Natural killer cell (primary cell): Measurements from ENCODE around the gene RSRC2. TPM values are rescaled to one million over a fixed set of nuclear protein-coding genes. Genes with fewer than 3 reads are reported as not detected.
"Not testable (repeated sequence)": the region's sequence is repeated elsewhere in the genome, so short reads cannot be mapped to it uniquely, and the experiment has no call there.

Experiments
- ATAC-seq, 3 donors: fragments of 150-1000 bp in 2 of 3; fragments of 200-7000 bp in 1 of 3; cut with Tn5 transposase; 1 replicate in 1 of 3; 2 replicates in 2 of 3; pipeline ENCODE4 v1.10.0; 2021; ENCODE audit warnings: mild to moderate bottlenecking in 2 of 3, moderate library complexity in 2 of 3
- DNase-seq, 2 donors: peaks; one replicate each; pipeline versions ENCODE4 v3.0.0 to v3.0.0-alpha.2; 2013 to 2021; ENCODE audit warnings: mixed read lengths in 1 of 2
- H3K27ac ChIP-seq: one replicate; pipeline ENCODE4 v1.5.1; 2013; ENCODE audit warnings: mild to moderate bottlenecking, low read length
- H3K27me3 ChIP-seq: one replicate; pipeline ENCODE4 v1.6.1; 2013; ENCODE audit warnings: low read length; ENCODE audit not compliant: control insufficient read depth, insufficient read depth
- H3K36me3 ChIP-seq: one replicate; pipeline ENCODE4 v1.6.1; 2013; ENCODE audit warnings: low read length; ENCODE audit not compliant: control insufficient read depth, insufficient read depth
- H3K4me1 ChIP-seq: one replicate; pipeline ENCODE4 v1.6.1; 2013; ENCODE audit warnings: low read length; ENCODE audit not compliant: control insufficient read depth, insufficient read depth
- H3K4me3 ChIP-seq: one replicate; pipeline ENCODE4 v1.5.1; 2013; ENCODE audit warnings: low read length
- H3K9me3 ChIP-seq: one replicate; pipeline ENCODE4 v1.6.1; 2013; ENCODE audit warnings: low read length; ENCODE audit not compliant: control insufficient read depth, insufficient read depth
- H3K27ac Mint-ChIP-seq, 2 donors: one replicate each; pipeline ENCODE4 v1.8.0; 2022; ENCODE audit warnings: mild to moderate bottlenecking in 2 of 2, mixed read lengths in 2 of 2, moderate library complexity in 1 of 2
- H3K27me3 Mint-ChIP-seq, 2 donors: one replicate each; pipeline ENCODE4 v1.8.0; 2022; ENCODE audit warnings: low read depth in 2 of 2, mixed read lengths in 2 of 2
- H3K36me3 Mint-ChIP-seq: one replicate; pipeline ENCODE4 v1.8.0; 2022; ENCODE audit warnings: mixed read lengths
- H3K4me1 Mint-ChIP-seq, 2 donors: one replicate each; pipeline ENCODE4 v1.8.0; 2022; ENCODE audit warnings: mixed read lengths in 2 of 2
- H3K4me3 Mint-ChIP-seq: one replicate; pipeline ENCODE4 v1.8.0; 2022; ENCODE audit warnings: mild to moderate bottlenecking, moderate library complexity, mixed read lengths
- H3K9me3 Mint-ChIP-seq, 2 donors: one replicate each; pipeline ENCODE4 v1.8.0; 2022; ENCODE audit warnings: mixed read lengths in 2 of 2
- CTCF ChIP-seq: fragments of 200-600 bp; IDR thresholded peaks from one replicate; pipeline ENCODE4 v1.8.0; 2022; ENCODE audit warnings: antibody characterized with exemption
- WGBS: methylation state at CpG from one replicate; pipeline ENCODE4 v1.1.7; 2013; ENCODE audit warnings: missing lambda C conversion rate; ENCODE audit not compliant: insufficient coverage; 5-methylcytosine and 5-hydroxymethylcytosine counted together
- intact Hi-C: fragments of 100-400 bp; cut with micrococcal nuclease; formaldehyde crosslinking; loops from one replicate; pipeline ENCODE4 v1.14.2; 2022
- total RNA-seq, 4 donors: library from RNA; stranded (reverse); fragments of 120-200 nt in 1 of 4; gene quantifications; one replicate each; pipeline versions ENCODE4 v1.2.3 to v1.2.4, GENCODE V29; 2013 to 2022

Gene RSRC2
- total RNA-seq, 3 donors from 2014 or later (not counting 1 experiment from before 2014, with no cell fraction given): 252 to 310 (median 266) TPM

GRCh38 chr12:122474324-122474716, 52.4 kb downstream of the RSRC2 start:
- DNase-seq: no peak
- H3K36me3 ChIP-seq: peaks cover 50% of the 10 kb centered on the region
- no peaks in the 10 kb centered on the region for H3K9me3 ChIP-seq
- no peak for TF ChIP-seq CTCF
- Mint-ChIP-seq H3K4me1 (peaks cover 7 to 8% of the 10 kb centered on the region in 2 donors), H3K36me3 (peaks cover 21% of the 10 kb centered on the region), H3K27me3 (no peaks in the 10 kb centered on the region), H3K27ac (no peak overlapping the region), H3K9me3 (no peaks in the 10 kb centered on the region), H3K4me3 (no peak overlapping the region)
- no peaks in the 10 kb centered on the region for H3K27me3 ChIP-seq
- intact Hi-C loops: no loop called here
- no peak for ATAC-seq
- H3K27ac ChIP-seq: no peak overlapping the region
- H3K4me3 ChIP-seq: no peak overlapping the region
- 96% methylated on average over 2 of the region's 2 CpGs for WGBS
- no peaks in the 10 kb centered on the region for H3K4me1 ChIP-seq

GRCh38 chr12:122473543-122474323, 53.0 kb downstream of the RSRC2 start:
- WGBS: 91% methylated on average over 19 of the region's 19 CpGs

GRCh38 chr12:122471324-122472226, 55.2 kb downstream of the RSRC2 start:
- intact Hi-C loops: loop anchor here (1.0 kb wide), 1 partner anchor 72 kb away; no protein-coding TSS in a partner anchor
- Histone ChIP-seq H3K9me3 (no peaks in the 10 kb centered on the region), H3K36me3 (peaks cover 31% of the 10 kb centered on the region), H3K27me3 (no peaks in the 10 kb centered on the region), H3K4me1 (no peaks in the 10 kb centered on the region), H3K4me3 (no peak overlapping the region), H3K27ac (no peak overlapping the region)
- peaks cover 15% of the 10 kb centered on the region for H3K36me3 Mint-ChIP-seq
- no peaks in the 10 kb centered on the region for H3K9me3 Mint-ChIP-seq
- peak; percentile 93 for TF ChIP-seq CTCF
- peak; percentile 73 to 84 (median 83) for ATAC-seq
- peaks cover 7 to 8% of the 10 kb centered on the region in 2 donors for H3K4me1 Mint-ChIP-seq
- no peaks in the 10 kb centered on the region for H3K27me3 Mint-ChIP-seq
- H3K27ac Mint-ChIP-seq: peak overlapping the region; percentile 47 to 61
- DNase-seq: peak in 1 of 2 donors; percentile 83
- peak overlapping the region; percentile 4 for H3K4me3 Mint-ChIP-seq
- 80% methylated on average over 1 of the region's 3 CpGs for WGBS

More at GRCh38 chr12:122473543-122474323, 53.0 kb downstream of the RSRC2 start:
- Histone ChIP-seq H3K4me3 (no peak overlapping the region), H3K27ac (no peak overlapping the region), H3K9me3 (no peaks in the 10 kb centered on the region), H3K4me1 (no peaks in the 10 kb centered on the region), H3K27me3 (no peaks in the 10 kb centered on the region), H3K36me3 (peaks cover 46% of the 10 kb centered on the region)
- no peak overlapping the region for H3K4me3 Mint-ChIP-seq
- DNase-seq (no peak), ATAC-seq (no peak)
- no peak for TF ChIP-seq CTCF
- H3K27ac Mint-ChIP-seq: no peak overlapping the region
- intact Hi-C loops: no loop called here
- H3K27me3 Mint-ChIP-seq: no peaks in the 10 kb centered on the region
- peaks cover 7 to 8% of the 10 kb centered on the region in 2 donors for H3K4me1 Mint-ChIP-seq
- H3K9me3 Mint-ChIP-seq: no peaks in the 10 kb centered on the region
- peaks cover 21% of the 10 kb centered on the region for H3K36me3 Mint-ChIP-seq

- H3K27me3 ChIP-seq, DNase-seq, H3K4me3 ChIP-seq, H3K4me1 ChIP-seq, H3K9me3 ChIP-seq, H3K27me3 Mint-ChIP-seq, H3K27ac ChIP-seq, H3K4me3 Mint-ChIP-seq, intact Hi-C loops, H3K36me3 Mint-ChIP-seq, H3K4me1 Mint-ChIP-seq, ATAC-seq, H3K9me3 Mint-ChIP-seq: not testable (repeated sequence)
- WGBS: 98% methylated on average over 7 of the region's 7 CpGs
- peaks cover 21% of the 10 kb centered on the region for H3K36me3 ChIP-seq
- H3K27ac Mint-ChIP-seq: peak overlapping the region in 1 of 2 donors; percentile 61
Measured at GRCh38 chr12:122470576-122470975, 56.2 kb downstream of the RSRC2 start.

- H3K4me3 ChIP-seq, H3K4me1 Mint-ChIP-seq, intact Hi-C loops, H3K36me3 Mint-ChIP-seq, H3K27me3 Mint-ChIP-seq, H3K9me3 ChIP-seq, ATAC-seq, DNase-seq, H3K27me3 ChIP-seq, H3K4me1 ChIP-seq, H3K27ac Mint-ChIP-seq, H3K27ac ChIP-seq, H3K9me3 Mint-ChIP-seq, H3K4me3 Mint-ChIP-seq: not testable (repeated sequence)
- WGBS: 95% methylated on average over 6 of the region's 6 CpGs
- H3K36me3 ChIP-seq: peaks cover 16% of the 10 kb centered on the region
Measured at GRCh38 chr12:122469856-122470255, 56.9 kb downstream of the RSRC2 start.
